Measurements from ENCODE around the gene DLEC1. TPM values are rescaled to one million over a fixed set of nuclear protein-coding genes. Genes with fewer than 3 reads are reported as not detected.

The DLEC1 gene
- total and polyA plus RNA-seq, 2 donors (not counting 1 experiment from before 2014, with no cell fraction given): under 0.01 to 0.02 TPM

DNA sequence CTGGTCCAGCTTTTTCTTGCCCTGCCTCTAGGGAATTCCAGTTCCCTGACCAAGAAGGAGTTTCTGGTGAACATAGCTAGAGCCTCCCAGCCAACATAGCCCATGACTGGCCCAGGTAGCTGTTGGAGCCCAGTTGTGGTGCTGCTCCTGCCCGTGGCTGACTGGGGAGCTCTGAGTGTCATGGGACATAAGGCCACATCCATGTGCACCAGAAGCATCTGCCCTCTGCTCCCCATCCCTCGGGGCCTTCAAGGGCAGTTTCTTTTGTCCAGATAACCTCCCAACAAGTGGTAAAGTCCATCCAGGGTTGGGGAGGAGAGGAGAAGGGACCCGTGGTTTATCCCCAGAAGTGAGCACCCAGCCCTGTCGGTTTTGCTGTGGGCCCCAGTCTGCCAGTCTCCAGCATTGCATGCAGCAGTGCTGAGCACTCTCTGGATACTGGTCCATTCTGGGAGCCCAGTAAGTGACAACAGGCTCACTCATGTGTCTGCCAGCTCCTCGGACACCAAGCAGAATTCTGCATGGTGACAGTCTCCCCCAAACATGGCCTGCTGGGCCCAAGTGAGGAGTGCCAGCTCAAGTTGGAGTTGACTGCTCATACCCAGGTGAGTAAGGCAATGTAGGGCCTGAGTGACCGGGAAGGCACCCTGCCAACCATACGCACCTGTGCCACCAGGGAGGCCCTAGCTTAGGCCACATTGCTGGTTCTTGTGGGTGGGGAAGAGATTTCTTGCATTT is 69.1 kb downstream of the DLEC1 start:
- no peak for DNase-seq (ENCODE audit: low read depth in 2 of 2)
- H2AFZ ChIP-seq (ENCODE audit: low read length): no peak overlapping the region
- H3K4me3 ChIP-seq (replicated peaks in 1 of 4; ENCODE audit: control extremely low read depth in 1 of 4, insufficient read depth in 1 of 4, low read depth in 3 of 4, low read length in 4 of 4): no peak overlapping the region
- H4K20me1 ChIP-seq (ENCODE audit: control insufficient read depth, extremely low read depth, insufficient read depth, low read length): no peaks in the 10 kb centered on the region
- no peaks in the 10 kb centered on the region for H3K79me2 ChIP-seq (ENCODE audit: control insufficient read depth, insufficient read depth, low read length)
- TF ChIP-seq EZH2 (IDR thresholded peaks at IDR 0.05; ENCODE audit: low read length, missing control alignments): no peak
- TF ChIP-seq, protein P1, sequence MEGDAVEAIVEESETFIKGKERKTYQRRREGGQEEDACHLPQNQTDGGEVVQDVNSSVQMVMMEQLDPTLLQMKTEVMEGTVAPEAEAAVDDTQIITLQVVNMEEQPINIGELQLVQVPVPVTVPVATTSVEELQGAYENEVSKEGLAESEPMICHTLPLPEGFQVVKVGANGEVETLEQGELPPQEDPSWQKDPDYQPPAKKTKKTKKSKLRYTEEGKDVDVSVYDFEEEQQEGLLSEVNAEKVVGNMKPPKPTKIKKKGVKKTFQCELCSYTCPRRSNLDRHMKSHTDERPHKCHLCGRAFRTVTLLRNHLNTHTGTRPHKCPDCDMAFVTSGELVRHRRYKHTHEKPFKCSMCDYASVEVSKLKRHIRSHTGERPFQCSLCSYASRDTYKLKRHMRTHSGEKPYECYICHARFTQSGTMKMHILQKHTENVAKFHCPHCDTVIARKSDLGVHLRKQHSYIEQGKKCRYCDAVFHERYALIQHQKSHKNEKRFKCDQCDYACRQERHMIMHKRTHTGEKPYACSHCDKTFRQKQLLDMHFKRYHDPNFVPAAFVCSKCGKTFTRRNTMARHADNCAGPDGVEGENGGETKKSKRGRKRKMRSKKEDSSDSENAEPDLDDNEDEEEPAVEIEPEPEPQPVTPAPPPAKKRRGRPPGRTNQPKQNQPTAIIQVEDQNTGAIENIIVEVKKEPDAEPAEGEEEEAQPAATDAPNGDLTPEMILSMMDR (conservative IDR thresholded peaks at IDR 0.05 in 1 of 2, IDR thresholded peaks at IDR 0.05 in 1 of 2; ENCODE audit: low read depth in 1 of 2, low read length in 2 of 2): no peak
- no peaks in the 10 kb centered on the region for H3K9me3 ChIP-seq (ENCODE audit: control insufficient read depth, insufficient read depth, low read depth, low read length)
- no peaks in the 10 kb centered on the region for H3K36me3 ChIP-seq (ENCODE audit: control insufficient read depth, insufficient read depth, low read length)
- H3K4me1 ChIP-seq (ENCODE audit: control insufficient read depth, extremely low read depth, insufficient read depth, low read length): no peaks in the 10 kb centered on the region
- no peak overlapping the region for H3K9ac ChIP-seq (ENCODE audit: insufficient read depth, low read length)
- no peak overlapping the region for H3K4me2 ChIP-seq (ENCODE audit: extremely low read depth, insufficient read depth, low read length)
- no peak overlapping the region for H3K27ac ChIP-seq (ENCODE audit: insufficient read depth, low read length)
- no peaks in the 10 kb centered on the region for H3K27me3 ChIP-seq (ENCODE audit: control insufficient read depth, insufficient read depth, low read length)

DNA sequence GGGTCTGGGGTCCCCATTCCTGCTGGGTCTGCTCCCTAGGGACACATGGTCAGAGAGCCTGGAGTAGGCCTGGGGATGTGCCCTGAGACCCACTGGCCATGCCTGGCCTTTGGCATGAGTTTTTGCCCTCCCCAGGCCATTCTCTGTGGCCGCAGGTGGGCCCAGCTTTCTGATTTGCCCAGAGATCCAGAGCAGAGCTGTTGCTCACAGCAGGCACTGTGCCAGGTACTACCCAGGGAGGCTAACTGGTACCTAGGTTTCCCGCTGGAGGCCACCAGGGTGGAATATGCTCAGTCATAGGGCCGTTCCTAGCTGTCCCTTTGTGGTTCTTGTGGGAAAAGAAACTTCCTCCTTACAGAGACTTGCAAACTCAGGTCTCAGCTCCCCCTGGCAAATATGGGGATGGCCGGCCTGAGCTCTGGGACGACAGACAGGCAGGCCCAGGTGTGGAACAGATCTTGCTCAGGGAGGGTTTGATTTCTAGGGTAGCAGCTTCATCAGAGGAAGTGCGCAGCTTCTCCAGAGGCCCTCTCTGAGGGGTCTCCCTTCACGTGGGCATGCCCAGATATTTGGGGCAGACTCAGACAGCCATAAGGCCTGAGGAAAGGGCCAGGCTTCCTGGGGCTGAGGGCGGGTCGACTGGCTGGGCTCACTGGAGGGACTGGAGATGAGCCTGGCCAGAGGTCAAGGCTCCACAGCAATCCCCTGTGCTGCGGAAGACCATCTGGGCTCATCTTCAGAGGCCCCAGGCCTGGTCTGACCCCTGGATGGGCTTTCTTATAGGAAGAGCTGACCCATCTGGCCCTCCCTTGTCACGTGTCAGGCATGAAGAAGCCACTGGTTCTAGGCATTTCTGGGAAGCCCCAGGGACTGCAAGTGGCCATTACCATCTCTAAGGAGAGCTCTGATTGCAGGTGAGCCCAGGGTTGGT is 69.9 kb downstream of the DLEC1 start:
- TF ChIP-seq EZH2 (IDR thresholded peaks at IDR 0.05; ENCODE audit: low read length, missing control alignments): no peak
- TF ChIP-seq, protein P1 (conservative IDR thresholded peaks at IDR 0.05 in 1 of 2, IDR thresholded peaks at IDR 0.05 in 1 of 2; ENCODE audit: low read depth in 1 of 2, low read length in 2 of 2): no peak
- Histone ChIP-seq H3K4me3 (replicated peaks in 1 of 4; ENCODE audit: control extremely low read depth in 1 of 4, insufficient read depth in 1 of 4, low read depth in 3 of 4, low read length in 4 of 4) (no peak overlapping the region), H4K20me1 (ENCODE audit: control insufficient read depth, extremely low read depth, insufficient read depth, low read length) (no peaks in the 10 kb centered on the region), H3K27me3 (ENCODE audit: control insufficient read depth, insufficient read depth, low read length) (no peaks in the 10 kb centered on the region), H3K9me3 (ENCODE audit: control insufficient read depth, insufficient read depth, low read depth, low read length) (no peaks in the 10 kb centered on the region), H3K4me2 (ENCODE audit: extremely low read depth, insufficient read depth, low read length) (no peak overlapping the region), H3K4me1 (ENCODE audit: control insufficient read depth, extremely low read depth, insufficient read depth, low read length) (no peaks in the 10 kb centered on the region), H3K36me3 (ENCODE audit: control insufficient read depth, insufficient read depth, low read length) (no peaks in the 10 kb centered on the region), H2AFZ (ENCODE audit: low read length) (no peak overlapping the region), H3K27ac (ENCODE audit: insufficient read depth, low read length) (no peak overlapping the region), H3K9ac (ENCODE audit: insufficient read depth, low read length) (no peak overlapping the region), H3K79me2 (ENCODE audit: control insufficient read depth, insufficient read depth, low read length) (no peaks in the 10 kb centered on the region)
- no peak for DNase-seq (ENCODE audit: low read depth in 2 of 2)

DNA sequence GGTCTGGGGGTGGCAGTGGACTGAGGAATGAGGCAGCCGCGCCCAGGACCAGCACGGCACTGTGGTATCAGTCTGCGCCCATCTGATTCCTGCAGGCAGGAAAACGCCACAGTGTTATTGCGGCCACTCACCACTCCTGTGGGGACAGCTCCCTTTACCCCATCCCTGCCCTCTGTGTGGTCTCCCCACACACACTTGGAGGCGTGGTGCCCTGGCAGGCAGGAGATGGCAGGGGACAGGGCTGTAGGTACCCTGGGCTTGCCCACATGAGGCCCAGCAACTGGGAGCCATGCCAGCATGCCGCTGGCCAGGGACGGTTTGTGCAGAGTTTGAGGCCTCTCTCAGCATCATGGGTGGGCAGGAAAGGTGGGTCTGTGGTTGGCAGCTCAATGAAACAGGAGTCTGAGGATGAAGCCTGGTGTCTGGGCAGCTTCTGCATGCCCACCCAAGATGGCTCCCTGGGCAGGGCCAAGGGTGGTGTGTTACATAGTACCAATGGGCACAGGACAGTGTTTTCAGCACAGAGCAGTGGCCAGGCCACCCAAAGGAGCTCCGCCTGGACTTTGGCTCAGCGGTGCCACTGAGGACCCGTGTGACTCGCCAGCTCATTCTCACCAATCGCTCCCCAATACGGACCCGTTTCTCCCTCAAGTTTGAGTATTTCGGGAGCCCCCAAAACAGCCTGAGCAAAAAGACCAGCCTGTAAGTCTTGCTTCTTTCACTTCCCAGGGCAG is 70.7 kb downstream of the DLEC1 start:
- TF ChIP-seq, protein P1 (conservative IDR thresholded peaks at IDR 0.05 in 1 of 2, IDR thresholded peaks at IDR 0.05 in 1 of 2; ENCODE audit: low read depth in 1 of 2, low read length in 2 of 2): no peak
- TF ChIP-seq EZH2 (IDR thresholded peaks at IDR 0.05; ENCODE audit: low read length, missing control alignments): no peak
- no peak overlapping the region for H2AFZ ChIP-seq (ENCODE audit: low read length)

More for the DNA sequence above, 70.7 kb downstream of the DLEC1 start:
- H3K4me3 ChIP-seq (replicated peaks in 1 of 4; ENCODE audit: control extremely low read depth in 1 of 4, insufficient read depth in 1 of 4, low read depth in 3 of 4, low read length in 4 of 4): no peak overlapping the region
- H3K27ac ChIP-seq (ENCODE audit: insufficient read depth, low read length): no peak overlapping the region
- no peak overlapping the region for H3K4me2 ChIP-seq (ENCODE audit: extremely low read depth, insufficient read depth, low read length)
- H3K79me2 ChIP-seq (ENCODE audit: control insufficient read depth, insufficient read depth, low read length): no peaks in the 10 kb centered on the region
- no peaks in the 10 kb centered on the region for H4K20me1 ChIP-seq (ENCODE audit: control insufficient read depth, extremely low read depth, insufficient read depth, low read length)
- no peaks in the 10 kb centered on the region for H3K9me3 ChIP-seq (ENCODE audit: control insufficient read depth, insufficient read depth, low read depth, low read length)
- no peaks in the 10 kb centered on the region for H3K27me3 ChIP-seq (ENCODE audit: control insufficient read depth, insufficient read depth, low read length)
- no peaks in the 10 kb centered on the region for H3K4me1 ChIP-seq (ENCODE audit: control insufficient read depth, extremely low read depth, insufficient read depth, low read length)
- H3K9ac ChIP-seq (ENCODE audit: insufficient read depth, low read length): no peak overlapping the region
- DNase-seq (ENCODE audit: low read depth in 2 of 2): no peak
- H3K36me3 ChIP-seq (ENCODE audit: control insufficient read depth, insufficient read depth, low read length): no peaks in the 10 kb centered on the region
